Measurements from ENCODE around the gene MED25. TPM values are rescaled to one million over a fixed set of nuclear protein-coding genes. Genes with fewer than 3 reads are reported as not detected.
A peak's percentile ranks its signal among the peaks of the same experiment; 100 is the strongest.

MED25 gene
- total and polyA plus RNA-seq, 2 of the 8 experiments (the other 6 are each of a cell fraction or from before 2014, with no cell fraction given), result 21.6 to 71.4 TPM

GRCh38 chr19:49817964-49818648 is at the start of gene MED25 (continued):
- TF ChIP-seq E2F6 (IDR thresholded peaks at IDR 0.05), result peak; percentile 26; the same call in 1 of the 2 replicates
- TF ChIP-seq ASH2L (IDR thresholded peaks at IDR 0.05; ENCODE audit: low read length), result peak; percentile 55
- TF ChIP-seq POLR2A (IDR thresholded peaks at IDR 0.05; ENCODE audit: control extremely low read depth in 1 of 2, low read depth in 2 of 2, low read length in 2 of 2), result peak; percentile 63 to 78
- TF ChIP-seq CHD7 (IDR thresholded peaks at IDR 0.05; ENCODE audit: insufficient replicate concordance, low read length), result no peak
- no peak for TF ChIP-seq EP300 (IDR thresholded peaks at IDR 0.05; ENCODE audit: borderline replicate concordance in 1 of 2, low read depth in 2 of 2, low read length in 2 of 2)
- peak; percentile 92 for TF ChIP-seq KDM4A (IDR thresholded peaks at IDR 0.05; ENCODE audit: low read depth, low read length, severe bottlenecking)
- TF ChIP-seq TCF12 (IDR thresholded peaks at IDR 0.05; ENCODE audit: low read depth, low read length), result no peak
- TF ChIP-seq, protein P1, sequence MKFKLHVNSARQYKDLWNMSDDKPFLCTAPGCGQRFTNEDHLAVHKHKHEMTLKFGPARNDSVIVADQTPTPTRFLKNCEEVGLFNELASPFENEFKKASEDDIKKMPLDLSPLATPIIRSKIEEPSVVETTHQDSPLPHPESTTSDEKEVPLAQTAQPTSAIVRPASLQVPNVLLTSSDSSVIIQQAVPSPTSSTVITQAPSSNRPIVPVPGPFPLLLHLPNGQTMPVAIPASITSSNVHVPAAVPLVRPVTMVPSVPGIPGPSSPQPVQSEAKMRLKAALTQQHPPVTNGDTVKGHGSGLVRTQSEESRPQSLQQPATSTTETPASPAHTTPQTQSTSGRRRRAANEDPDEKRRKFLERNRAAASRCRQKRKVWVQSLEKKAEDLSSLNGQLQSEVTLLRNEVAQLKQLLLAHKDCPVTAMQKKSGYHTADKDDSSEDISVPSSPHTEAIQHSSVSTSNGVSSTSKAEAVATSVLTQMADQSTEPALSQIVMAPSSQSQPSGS (IDR thresholded peaks at IDR 0.05; ENCODE audit: low read length), result no peak
